Activated B cell treated with CpG ODN at 0.5 μM for 24 hours (primary cell): ENCODE results near the gene DIS3L2. TPM values are rescaled to one million over a fixed set of nuclear protein-coding genes. Genes with fewer than 3 reads are reported as not detected.
"Not testable (repeated sequence)": the region's sequence is repeated elsewhere in the genome, so short reads cannot be mapped to it uniquely, and the experiment has no call there.

Experiments used
- ATAC-seq: fragments of 200-7000 bp; cut with Tn5 transposase; one replicate; pipeline ENCODE4 v1.10.0; 2021; ENCODE audit warnings: low read depth, mild to moderate bottlenecking, moderate library complexity
- CTCF ChIA-PET: fragments of 350-600 bp; sonication (Branson Sonifier 250); formaldehyde crosslinking; loops from one replicate; lab custom pipeline; 2021; ENCODE audit warnings: antibody characterized with exemption; lab: Charles Lee
- POLR2A ChIA-PET: fragments of 350-600 bp; sonication (Branson Sonifier 250); formaldehyde crosslinking; loops from one replicate; lab custom pipeline; 2021; ENCODE audit warnings: antibody characterized with exemption; lab: Charles Lee
- DNase-seq: peaks from one replicate; pipeline ENCODE4 v3.0.0; 2022
- H3K27ac Mint-ChIP-seq: one replicate; pipeline ENCODE4 v1.8.0; 2020; ENCODE audit warnings: mixed read lengths
- H3K27me3 Mint-ChIP-seq: one replicate; pipeline ENCODE4 v1.8.0; 2021; ENCODE audit warnings: mixed read lengths
- H3K36me3 Mint-ChIP-seq: one replicate; pipeline ENCODE4 v1.8.0; 2021; ENCODE audit warnings: low read depth, mixed read lengths
- H3K4me1 Mint-ChIP-seq: one replicate; pipeline ENCODE4 v1.8.0; 2021; ENCODE audit warnings: mixed read lengths
- H3K4me3 Mint-ChIP-seq: one replicate; pipeline ENCODE4 v1.8.0; 2020; ENCODE audit warnings: mild to moderate bottlenecking, mixed read lengths
- H3K9me3 Mint-ChIP-seq: one replicate; pipeline ENCODE4 v1.8.0; 2020; ENCODE audit warnings: mixed read lengths
- CTCF ChIP-seq: fragments of 200-600 bp; IDR thresholded peaks from one replicate; pipeline ENCODE4 v1.8.0; 2022; ENCODE audit warnings: antibody characterized with exemption, mild to moderate bottlenecking
- intact Hi-C: fragments of 100-400 bp; cut with micrococcal nuclease; formaldehyde crosslinking; loops from one replicate; pipeline ENCODE4 v1.15.1; 2024
- total RNA-seq: library from RNA; stranded (reverse); gene quantifications from 2 replicates; pipeline ENCODE4 v1.2.3, GENCODE V29; 2022

Gene DIS3L2
- total RNA-seq, 1 donor from 2014 or later, result 65.9 TPM

GRCh38 chr2:232384466-232384865 is 423.0 kb downstream of the DIS3L2 start:
- ChIA-PET CTCF (no interaction called here), POLR2A (no interaction called here)
- Mint-ChIP-seq H3K9me3 (peaks cover 2% of the 10 kb centered on the region), H3K36me3 (no peaks in the 10 kb centered on the region), H3K4me1 (peaks cover 20% of the 10 kb centered on the region), H3K27ac (no peak overlapping the region), H3K4me3 (no peak overlapping the region), H3K27me3 (peaks cover 24% of the 10 kb centered on the region)
- DNase-seq, result no peak
- no peak for TF ChIP-seq CTCF
- no peak for ATAC-seq
- intact Hi-C loops, result no loop called here

GRCh38 chr2:232385058-232385457 is 423.5 kb downstream of the DIS3L2 start:
- H3K9me3 Mint-ChIP-seq, H3K27ac Mint-ChIP-seq, DNase-seq, CTCF ChIA-PET, POLR2A ChIA-PET, ATAC-seq, H3K36me3 Mint-ChIP-seq, intact Hi-C loops, H3K4me3 Mint-ChIP-seq: not testable (repeated sequence)
- Mint-ChIP-seq H3K4me1 (peaks cover 20% of the 10 kb centered on the region), H3K27me3 (peaks cover 26% of the 10 kb centered on the region)

- Mint-ChIP-seq H3K9me3 (peaks cover 2% of the 10 kb centered on the region), H3K27ac (no peak overlapping the region), H3K27me3 (peaks cover 30% of the 10 kb centered on the region), H3K4me3 (peak overlapping the region; percentile 24), H3K4me1 (peaks cover 20% of the 10 kb centered on the region), H3K36me3 (no peaks in the 10 kb centered on the region)
- DNase-seq, result no peak
- ATAC-seq, result no peak
- CTCF ChIA-PET, result no interaction called here
- TF ChIP-seq CTCF, result no peak
- intact Hi-C loops, result no loop called here
- POLR2A ChIA-PET, result no interaction called here
Observed at GRCh38 chr2:232385660-232386489, 424.4 kb downstream of the DIS3L2 start.

- intact Hi-C loops, result no loop called here
- peaks cover 2% of the 10 kb centered on the region for H3K9me3 Mint-ChIP-seq
- ChIA-PET CTCF (no interaction called here), POLR2A (no interaction called here)
- H3K4me3 Mint-ChIP-seq, result peak overlapping the region; percentile 24
- DNase-seq (no peak), ATAC-seq (no peak)
- no peak for TF ChIP-seq CTCF
- H3K27ac Mint-ChIP-seq, result no peak overlapping the region
- H3K27me3 Mint-ChIP-seq, result peaks cover 32% of the 10 kb centered on the region
- H3K36me3 Mint-ChIP-seq, result no peaks in the 10 kb centered on the region
- H3K4me1 Mint-ChIP-seq, result peaks cover 20% of the 10 kb centered on the region
Observed at GRCh38 chr2:232386490-232386739, 424.9 kb downstream of the DIS3L2 start.

Other genes starting within 250 kb of the DIS3L2 start
- 35.7 and 41.3 TPM in 2 replicates for gene PDE6D, start 180.4 kb upstream of the DIS3L2 start, total RNA-seq
- gene COPS7B, start 175.3 kb upstream of the DIS3L2 start, total RNA-seq, result 49.9 and 54.5 TPM in 2 replicates
- not detected in 2 replicates for gene NPPC, start 35.3 kb upstream of the DIS3L2 start, total RNA-seq